A549 treated with AZD9567 at 1 μM for 4 hours (cell line): ENCODE results near the gene NXPE1. TPM values are rescaled to one million over a fixed set of nuclear protein-coding genes. Genes with fewer than 3 reads are reported as not detected.

ENCODE experiments used
- total RNA-seq: library from RNA; stranded (reverse); fragments of 200-300 nt; extraction: Qiagen RNA extraction; gene quantifications from 5 replicates; pipeline ENCODE4 v1.2.3, GENCODE V29; 2022; ENCODE audit not compliant: insufficient read depth

The NXPE1 gene
- not detected in 5 replicates for total RNA-seq

GRCh38 chr11:114559425-114560310, at the start of gene NXPE1:
Gene NXPE1 (minus strand): TSS chr11:114559881. CDS start chr11:114551201, 8,680 bp downstream.

GRCh38 chr11:114595571-114595970, 35.9 kb upstream of the NXPE1 start, which contains the start of gene NXPE4:
Gene NXPE4 (minus strand): TSS chr11:114595786. CDS start chr11:114594759, 1,027 bp downstream.

Other genes starting within 250 kb of the NXPE1 start
- 2.6 to 5.2 TPM (median 4.2 TPM) in 5 replicates for gene C11orf71, start 159.4 kb downstream of the NXPE1 start, total RNA-seq
- 21.0 to 41.6 TPM (median 22.5 TPM) in 5 replicates for gene RBM7, start 159.2 kb downstream of the NXPE1 start, total RNA-seq
- gene REXO2, start 120.4 kb downstream of the NXPE1 start, total RNA-seq = 104 to 118 TPM (median 108 TPM) in 5 replicates
- not detected in 5 replicates for gene NXPE4, start 35.9 kb upstream of the NXPE1 start, total RNA-seq
- gene NXPE2, start 118.6 kb upstream of the NXPE1 start, total RNA-seq = not detected in 5 replicates